ENCODE data around the gene HTRA2.

Gene HTRA2

GRCh38 chr2:74516650-74517049 is 13.1 kb upstream of the HTRA2 start:
- no peaks in the 10 kb centered on the region for H3K9me3 ChIP-seq (ENCODE audit: control insufficient read depth in 5 of 5, low read length in 5 of 5)
- no peak overlapping the region for H3K9ac ChIP-seq (ENCODE audit: low read length in 5 of 5)
- peaks cover 0 to 29% (median 24%) of the 10 kb centered on the region in 5 donors for H3K4me1 ChIP-seq (ENCODE audit: control insufficient read depth in 5 of 5, insufficient read depth in 5 of 5, low read length in 5 of 5)
- H3K27me3 ChIP-seq (ENCODE audit: control insufficient read depth in 5 of 5, insufficient read depth in 4 of 5, low read length in 5 of 5): peaks cover 55 to 84% (median 69%) of the 10 kb centered on the region in 5 donors
- H3K4me3 ChIP-seq (ENCODE audit: low read depth in 1 of 5, low read length in 5 of 5): peak overlapping the region in 4 of 5 donors; percentile 44 to 65 (median 48)
- H3K36me3 ChIP-seq (ENCODE audit: control insufficient read depth in 5 of 5, insufficient read depth in 5 of 5, low read length in 5 of 5): no peaks in the 10 kb centered on the region
- no peak overlapping the region for H3K27ac ChIP-seq (ENCODE audit: low read depth, low read length)

GRCh38 chr2:74522516-74522915 is 7.2 kb upstream of the HTRA2 start:
- Histone ChIP-seq H3K27me3 (ENCODE audit: control insufficient read depth in 5 of 5, insufficient read depth in 4 of 5, low read length in 5 of 5) (peaks cover 16 to 30% (median 28%) of the 10 kb centered on the region in 5 donors), H3K9me3 (ENCODE audit: control insufficient read depth in 5 of 5, low read length in 5 of 5) (no peaks in the 10 kb centered on the region), H3K27ac (ENCODE audit: low read depth, low read length) (no peak overlapping the region), H3K36me3 (ENCODE audit: control insufficient read depth in 5 of 5, insufficient read depth in 5 of 5, low read length in 5 of 5) (peaks cover 0 to 23% (median 21%) of the 10 kb centered on the region in 5 donors), H3K4me3 (ENCODE audit: low read depth in 1 of 5, low read length in 5 of 5) (no peak overlapping the region), H3K4me1 (ENCODE audit: control insufficient read depth in 5 of 5, insufficient read depth in 5 of 5, low read length in 5 of 5) (no peaks in the 10 kb centered on the region), H3K9ac (ENCODE audit: low read length in 5 of 5) (no peak overlapping the region)

GRCh38 chr2:74524005-74524404 is 5.7 kb upstream of the HTRA2 start:
- Histone ChIP-seq H3K9me3 (ENCODE audit: control insufficient read depth in 5 of 5, low read length in 5 of 5) (no peaks in the 10 kb centered on the region), H3K27me3 (ENCODE audit: control insufficient read depth in 5 of 5, insufficient read depth in 4 of 5, low read length in 5 of 5) (peaks cover 3 to 16% (median 14%) of the 10 kb centered on the region in 5 donors), H3K9ac (ENCODE audit: low read length in 5 of 5) (no peak overlapping the region), H3K27ac (ENCODE audit: low read depth, low read length) (no peak overlapping the region), H3K4me1 (ENCODE audit: control insufficient read depth in 5 of 5, insufficient read depth in 5 of 5, low read length in 5 of 5) (peaks cover 2 to 13% (median 12%) of the 10 kb centered on the region in 5 donors), H3K4me3 (ENCODE audit: low read depth in 1 of 5, low read length in 5 of 5) (no peak overlapping the region), H3K36me3 (ENCODE audit: control insufficient read depth in 5 of 5, insufficient read depth in 5 of 5, low read length in 5 of 5) (peaks cover 0 to 32% (median 27%) of the 10 kb centered on the region in 5 donors)

GRCh38 chr2:74524955-74525716 is 4.6 kb upstream of the HTRA2 start:
- peaks cover 2 to 17% (median 15%) of the 10 kb centered on the region in 5 donors for H3K4me1 ChIP-seq (ENCODE audit: control insufficient read depth in 5 of 5, insufficient read depth in 5 of 5, low read length in 5 of 5)
- H3K27ac ChIP-seq (ENCODE audit: low read depth, low read length): no peak overlapping the region
- peaks cover 0 to 32% (median 27%) of the 10 kb centered on the region in 5 donors for H3K36me3 ChIP-seq (ENCODE audit: control insufficient read depth in 5 of 5, insufficient read depth in 5 of 5, low read length in 5 of 5)
- H3K4me3 ChIP-seq (ENCODE audit: low read depth in 1 of 5, low read length in 5 of 5): no peak overlapping the region
- no peaks in the 10 kb centered on the region for H3K9me3 ChIP-seq (ENCODE audit: control insufficient read depth in 5 of 5, low read length in 5 of 5)
- H3K27me3 ChIP-seq (ENCODE audit: control insufficient read depth in 5 of 5, insufficient read depth in 4 of 5, low read length in 5 of 5): peaks cover 0 to 6% (median 5%) of the 10 kb centered on the region in 5 donors
- H3K9ac ChIP-seq (ENCODE audit: low read length in 5 of 5): no peak overlapping the region

GRCh38 chr2:74525717-74526648 is 3.8 kb upstream of the HTRA2 start, which contains the start of gene DQX1:
DQX1 (minus strand) TSS chr2:74526231; CDS start chr2:74525729, 502 bp downstream.
- Histone ChIP-seq H3K4me3 (ENCODE audit: low read depth in 1 of 5, low read length in 5 of 5) (no peak within 1 kb of the TSS), H3K9me3 (ENCODE audit: control insufficient read depth in 5 of 5, low read length in 5 of 5) (no peaks in the 10 kb centered on the region), H3K4me1 (ENCODE audit: control insufficient read depth in 5 of 5, insufficient read depth in 5 of 5, low read length in 5 of 5) (peaks cover 2 to 25% (median 22%) of the 10 kb centered on the region in 5 donors), H3K9ac (ENCODE audit: low read length in 5 of 5) (no peak within 1 kb of the TSS), H3K36me3 (ENCODE audit: control insufficient read depth in 5 of 5, insufficient read depth in 5 of 5, low read length in 5 of 5) (peaks cover 0 to 32% (median 27%) of the 10 kb centered on the region in 5 donors), H3K27ac (ENCODE audit: low read depth, low read length) (no peak within 1 kb of the TSS), H3K27me3 (ENCODE audit: control insufficient read depth in 5 of 5, insufficient read depth in 4 of 5, low read length in 5 of 5) (peaks cover 0 to 3% (median 0%) of the 10 kb centered on the region in 5 donors)

- Histone ChIP-seq H3K9me3 (ENCODE audit: control insufficient read depth in 5 of 5, low read length in 5 of 5) (no peaks in the 10 kb centered on the region), H3K4me1 (ENCODE audit: control insufficient read depth in 5 of 5, insufficient read depth in 5 of 5, low read length in 5 of 5) (peaks cover 2 to 33% (median 26%) of the 10 kb centered on the region in 5 donors), H3K27me3 (ENCODE audit: control insufficient read depth in 5 of 5, insufficient read depth in 4 of 5, low read length in 5 of 5) (peaks cover 0 to 3% (median 0%) of the 10 kb centered on the region in 5 donors), H3K36me3 (ENCODE audit: control insufficient read depth in 5 of 5, insufficient read depth in 5 of 5, low read length in 5 of 5) (peaks cover 0 to 37% (median 27%) of the 10 kb centered on the region in 5 donors), H3K4me3 (ENCODE audit: low read depth in 1 of 5, low read length in 5 of 5) (no peak overlapping the region), H3K9ac (ENCODE audit: low read length in 5 of 5) (no peak overlapping the region), H3K27ac (ENCODE audit: low read depth, low read length) (no peak overlapping the region)
Measured at GRCh38 chr2:74526649-74527230, 3.0 kb upstream of the HTRA2 start.

GRCh38 chr2:74527741-74528140 is 2.0 kb upstream of the HTRA2 start:
- H3K4me3 ChIP-seq (ENCODE audit: low read depth in 1 of 5, low read length in 5 of 5): no peak overlapping the region
- H3K9ac ChIP-seq (ENCODE audit: low read length in 5 of 5): no peak overlapping the region

DNA sequence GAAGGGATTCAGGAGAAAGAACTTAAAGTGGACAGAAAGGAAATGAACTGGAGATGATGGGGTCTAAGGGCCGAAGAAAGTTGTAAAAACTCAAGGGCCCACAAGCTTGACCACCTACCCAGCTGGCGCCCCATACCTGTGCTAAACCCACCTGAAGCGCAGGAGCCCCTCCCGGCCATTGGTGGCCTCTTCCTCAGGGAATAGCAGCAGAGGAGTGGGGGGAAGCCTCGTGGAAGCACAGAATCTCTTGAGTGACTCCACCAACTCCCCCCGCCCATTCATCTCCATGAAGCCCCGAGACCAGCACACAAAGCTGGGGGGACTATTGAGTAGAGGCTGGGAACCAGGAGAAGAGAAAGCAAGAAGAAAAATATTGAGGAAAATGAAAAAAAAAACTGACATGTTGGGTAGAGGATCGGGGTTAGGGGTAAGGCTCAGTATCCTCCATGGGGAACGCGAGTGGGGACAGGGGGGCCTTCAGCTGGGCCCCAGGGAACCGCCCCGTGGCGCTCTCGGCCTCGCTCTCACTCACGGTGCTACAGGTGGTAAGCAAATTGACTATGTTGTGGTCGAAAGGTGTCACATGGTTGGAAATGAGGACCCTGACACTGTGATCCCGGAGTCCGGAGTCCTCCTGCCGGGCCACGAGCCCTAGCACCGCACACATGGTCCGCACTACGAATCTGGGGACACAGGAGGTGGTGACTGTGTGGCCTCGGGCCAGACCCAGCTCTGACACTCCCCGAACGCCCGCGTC is 955 bp upstream of the HTRA2 start:
- Histone ChIP-seq H3K27me3 (ENCODE audit: control insufficient read depth in 5 of 5, insufficient read depth in 4 of 5, low read length in 5 of 5) (no peaks in the 10 kb centered on the region), H3K27ac (ENCODE audit: low read depth, low read length) (peak overlapping the region; percentile 76), H3K9me3 (ENCODE audit: control insufficient read depth in 5 of 5, low read length in 5 of 5) (no peaks in the 10 kb centered on the region), H3K36me3 (ENCODE audit: control insufficient read depth in 5 of 5, insufficient read depth in 5 of 5, low read length in 5 of 5) (peaks cover 0 to 53% (median 44%) of the 10 kb centered on the region in 5 donors), H3K4me1 (ENCODE audit: control insufficient read depth in 5 of 5, insufficient read depth in 5 of 5, low read length in 5 of 5) (peaks cover 2 to 39% (median 27%) of the 10 kb centered on the region in 5 donors), H3K4me3 (ENCODE audit: low read depth in 1 of 5, low read length in 5 of 5) (peak overlapping the region; percentile 66 to 95 (median 83)), H3K9ac (ENCODE audit: low read length in 5 of 5) (peak overlapping the region; percentile 48 to 94 (median 82))

More at GRCh38 chr2:74527741-74528140, 2.0 kb upstream of the HTRA2 start:
- no peak overlapping the region for H3K27ac ChIP-seq (ENCODE audit: low read depth, low read length)
- H3K27me3 ChIP-seq (ENCODE audit: control insufficient read depth in 5 of 5, insufficient read depth in 4 of 5, low read length in 5 of 5): no peaks in the 10 kb centered on the region
- H3K36me3 ChIP-seq (ENCODE audit: control insufficient read depth in 5 of 5, insufficient read depth in 5 of 5, low read length in 5 of 5): peaks cover 0 to 43% (median 34%) of the 10 kb centered on the region in 5 donors
- H3K9me3 ChIP-seq (ENCODE audit: control insufficient read depth in 5 of 5, low read length in 5 of 5): no peaks in the 10 kb centered on the region
- peaks cover 2 to 39% (median 27%) of the 10 kb centered on the region in 5 donors for H3K4me1 ChIP-seq (ENCODE audit: control insufficient read depth in 5 of 5, insufficient read depth in 5 of 5, low read length in 5 of 5)

Measured in subcutaneous abdominal adipose tissue (tissue), 5 donors.